ENCODE data around the gene PRICKLE4. TPM values are rescaled to one million over a fixed set of nuclear protein-coding genes. Genes with fewer than 3 reads are reported as not detected.
"Not testable (repeated sequence)": the region's sequence is repeated elsewhere in the genome, so short reads cannot be mapped to it uniquely, and the experiment has no call there.

PRICKLE4 gene
- total RNA-seq, 1 donor from 2014 or later = 0.88 TPM

DNA sequence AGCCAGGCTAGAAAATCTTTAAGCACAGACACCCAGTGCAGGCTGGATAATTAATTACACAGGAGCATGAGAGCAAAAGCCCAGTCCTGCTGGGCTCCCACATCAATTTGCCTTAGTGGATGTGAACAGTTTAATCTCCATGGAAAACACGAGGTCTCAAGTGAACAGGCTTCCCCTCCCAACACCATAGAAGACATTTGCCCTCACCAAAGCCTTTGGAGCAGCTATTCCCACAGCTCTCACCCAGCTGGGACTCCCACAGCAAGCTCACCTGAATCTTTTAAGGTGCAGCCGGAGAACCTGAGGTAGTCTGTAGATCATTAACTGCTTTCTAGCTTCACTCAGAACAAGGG is 19.0 kb downstream of the PRICKLE4 start:
- Histone ChIP-seq H3K27me3 (ENCODE audit: low read depth) (no peaks in the 10 kb centered on the region), H3K4me1 (peaks cover 20% of the 10 kb centered on the region), H3K27ac (replicated peaks) (no peak overlapping the region), H3K36me3 (peaks cover 22% of the 10 kb centered on the region), H3K4me3 (no peak overlapping the region), H3K9me3 (replicated peaks) (no peaks in the 10 kb centered on the region)
- no peak for DNase-seq
- intact Hi-C loops (cut with micrococcal nuclease) = loop anchor here (10.0 kb wide), 1 partner anchor 125 kb away; the partner anchor contains the start of genes BYSL and MED20
- TF ChIP-seq CTCF (IDR thresholded peaks at IDR 0.05; ENCODE audit: borderline replicate concordance) = no peak

GRCh38 chr6:41801380-41801779 is 20.8 kb downstream of the PRICKLE4 start:
- no peak for DNase-seq
- Histone ChIP-seq H3K27me3 (ENCODE audit: low read depth) (no peaks in the 10 kb centered on the region), H3K36me3 (peaks cover 19% of the 10 kb centered on the region), H3K4me3 (no peak overlapping the region), H3K9me3 (replicated peaks) (no peaks in the 10 kb centered on the region), H3K4me1 (peaks cover 9% of the 10 kb centered on the region), H3K27ac (replicated peaks) (no peak overlapping the region)
- TF ChIP-seq CTCF (IDR thresholded peaks at IDR 0.05; ENCODE audit: borderline replicate concordance) = peak; percentile 51
- intact Hi-C loops (cut with micrococcal nuclease) = no loop called here

- Histone ChIP-seq H3K4me3 (no peak overlapping the region), H3K4me1 (peaks cover 9% of the 10 kb centered on the region), H3K36me3 (peaks cover 16% of the 10 kb centered on the region), H3K27ac (replicated peaks) (no peak overlapping the region), H3K9me3 (replicated peaks) (no peaks in the 10 kb centered on the region), H3K27me3 (ENCODE audit: low read depth) (no peaks in the 10 kb centered on the region)
- DNase-seq = no peak
- no peak for TF ChIP-seq CTCF (IDR thresholded peaks at IDR 0.05; ENCODE audit: borderline replicate concordance)
- intact Hi-C loops (cut with micrococcal nuclease) = no loop called here
Measured at GRCh38 chr6:41805830-41806774, 25.5 kb downstream of the PRICKLE4 start.

DNA sequence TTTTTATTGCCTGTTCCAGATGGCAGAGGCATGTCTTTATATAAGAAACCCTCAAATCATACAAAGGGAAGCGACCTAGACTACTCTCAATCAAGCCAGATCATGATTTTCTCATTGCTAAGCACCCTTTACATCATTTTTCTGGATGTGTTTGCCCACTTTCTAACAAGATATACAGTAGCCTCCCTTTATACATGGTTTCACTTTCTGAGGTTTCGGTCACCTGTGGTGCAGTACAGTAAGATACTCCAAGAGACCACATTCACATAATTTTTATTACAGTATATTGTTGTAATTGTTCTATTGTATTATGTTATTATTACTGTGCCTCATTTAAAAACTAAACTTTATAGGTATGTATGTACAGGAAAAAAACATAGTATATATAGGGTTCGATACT is 30.5 kb downstream of the PRICKLE4 start:
- no peak for TF ChIP-seq CTCF (IDR thresholded peaks at IDR 0.05; ENCODE audit: borderline replicate concordance)
- intact Hi-C loops (cut with micrococcal nuclease) = no loop called here

GRCh38 chr6:41811946-41812345 is 31.4 kb downstream of the PRICKLE4 start:
- H3K27me3 ChIP-seq (ENCODE audit: low read depth); H3K27ac ChIP-seq (replicated peaks); H3K4me3 ChIP-seq; DNase-seq; intact Hi-C loops (cut with micrococcal nuclease); H3K36me3 ChIP-seq; H3K9me3 ChIP-seq (replicated peaks): not testable (repeated sequence)
- H3K4me1 ChIP-seq = peaks cover 25% of the 10 kb centered on the region

More for the DNA sequence above, 30.5 kb downstream of the PRICKLE4 start:
- H3K9me3 ChIP-seq (replicated peaks) = no peaks in the 10 kb centered on the region
- no peak overlapping the region for H3K27ac ChIP-seq (replicated peaks)
- no peak for DNase-seq
- peaks cover 7% of the 10 kb centered on the region for H3K36me3 ChIP-seq
- no peaks in the 10 kb centered on the region for H3K27me3 ChIP-seq (ENCODE audit: low read depth)
- no peak overlapping the region for H3K4me3 ChIP-seq
- peaks cover 22% of the 10 kb centered on the region for H3K4me1 ChIP-seq

DNA sequence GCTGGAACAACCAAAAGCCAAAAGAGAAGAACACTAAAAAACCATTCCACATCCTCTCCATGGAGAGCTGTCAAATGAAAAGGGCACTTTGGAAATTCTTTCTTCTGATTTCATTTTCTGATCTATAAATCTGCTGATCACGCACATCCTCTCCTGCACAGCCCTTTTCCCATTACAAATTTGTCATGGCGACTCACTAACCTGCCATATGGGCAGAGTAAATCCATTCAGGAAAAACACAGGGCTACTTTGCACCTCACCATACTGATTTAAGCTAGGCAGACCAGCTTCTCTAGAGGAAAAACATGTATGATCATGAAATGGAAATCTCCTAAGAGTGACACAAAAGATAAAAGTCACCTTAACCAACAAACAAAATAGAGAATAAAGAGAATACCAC is 32.9 kb downstream of the PRICKLE4 start:
- TF ChIP-seq CTCF (IDR thresholded peaks at IDR 0.05; ENCODE audit: borderline replicate concordance) = no peak
- Histone ChIP-seq H3K36me3 (no peaks in the 10 kb centered on the region), H3K27ac (replicated peaks) (peak overlapping the region; percentile 57), H3K27me3 (ENCODE audit: low read depth) (no peaks in the 10 kb centered on the region), H3K4me3 (no peak overlapping the region), H3K4me1 (peaks cover 25% of the 10 kb centered on the region), H3K9me3 (replicated peaks) (no peaks in the 10 kb centered on the region)
- intact Hi-C loops (cut with micrococcal nuclease) = no loop called here
- no peak for DNase-seq

Measured in left ventricle myocardium inferior (tissue), 1 donor.